Activated T-cell treated with anti-CD3 and anti-CD28 coated beads for 4 hours (primary cell): ENCODE data around the gene ICA1.
"Not testable (repeated sequence)": the region's sequence is repeated elsewhere in the genome, so short reads cannot be mapped to it uniquely, and the experiment has no call there.

Source experiments
- DNase-seq: peaks from one replicate; pipeline ENCODE4 v3.0.0-alpha.2; 2020

ICA1 gene

GRCh38 chr7:8260871-8261694 lies 884 bp downstream of the ICA1 start:
- DNase-seq, result no peak

GRCh38 chr7:8259586-8260222 lies 2.3 kb downstream of the ICA1 start:
- DNase-seq, result no peak

- DNase-seq, result no peak
Measured at GRCh38 chr7:8258734-8259133, 3.2 kb downstream of the ICA1 start.

- DNase-seq, result no peak
Measured at GRCh38 chr7:8258166-8258565, 3.8 kb downstream of the ICA1 start.

GRCh38 chr7:8255680-8256655 lies 6.0 kb downstream of the ICA1 start:
- DNase-seq, result no peak

GRCh38 chr7:8254667-8255066 lies 7.3 kb downstream of the ICA1 start:
- DNase-seq, result no peak

GRCh38 chr7:8254215-8254614 lies 7.8 kb downstream of the ICA1 start:
- DNase-seq, result no peak

- no peak for DNase-seq
Measured at GRCh38 chr7:8251195-8251594, 10.8 kb downstream of the ICA1 start.

- DNase-seq, result no peak
Measured at GRCh38 chr7:8250547-8250946, 11.4 kb downstream of the ICA1 start.

- DNase-seq, result no peak
Measured at GRCh38 chr7:8249121-8249520, 12.8 kb downstream of the ICA1 start.

GRCh38 chr7:8246020-8246419 lies 15.9 kb downstream of the ICA1 start:
- no peak for DNase-seq

GRCh38 chr7:8245032-8245431 lies 16.9 kb downstream of the ICA1 start:
- not testable (repeated sequence) for DNase-seq

GRCh38 chr7:8243059-8243458 lies 18.9 kb downstream of the ICA1 start:
- not testable (repeated sequence) for DNase-seq

GRCh38 chr7:8239702-8240362 lies 22.1 kb downstream of the ICA1 start:
- not testable (repeated sequence) for DNase-seq

GRCh38 chr7:8236780-8237407 lies 25.1 kb downstream of the ICA1 start:
- no peak for DNase-seq

GRCh38 chr7:8232999-8233847 lies 28.7 kb downstream of the ICA1 start:
- no peak for DNase-seq

GRCh38 chr7:8229927-8230326 lies 32.0 kb downstream of the ICA1 start:
- DNase-seq, result no peak

- DNase-seq, result no peak
Measured at GRCh38 chr7:8228766-8229674, 32.9 kb downstream of the ICA1 start.

- DNase-seq, result no peak
Measured at GRCh38 chr7:8228068-8228467, 33.9 kb downstream of the ICA1 start.

- no peak for DNase-seq
Measured at GRCh38 chr7:8227261-8227660, 34.7 kb downstream of the ICA1 start.
